ENCODE measurements around the gene PITPNM3. TPM values are rescaled to one million over a fixed set of nuclear protein-coding genes. Genes with fewer than 3 reads are reported as not detected.
A peak's percentile ranks its signal among the peaks of the same experiment; 100 is the strongest.

Gene PITPNM3
- total and polyA plus RNA-seq, 2 of the 13 experiments (the other 11 are each of a cell fraction or from before 2014, with no cell fraction given), result 0.13 to 0.29 TPM

DNA sequence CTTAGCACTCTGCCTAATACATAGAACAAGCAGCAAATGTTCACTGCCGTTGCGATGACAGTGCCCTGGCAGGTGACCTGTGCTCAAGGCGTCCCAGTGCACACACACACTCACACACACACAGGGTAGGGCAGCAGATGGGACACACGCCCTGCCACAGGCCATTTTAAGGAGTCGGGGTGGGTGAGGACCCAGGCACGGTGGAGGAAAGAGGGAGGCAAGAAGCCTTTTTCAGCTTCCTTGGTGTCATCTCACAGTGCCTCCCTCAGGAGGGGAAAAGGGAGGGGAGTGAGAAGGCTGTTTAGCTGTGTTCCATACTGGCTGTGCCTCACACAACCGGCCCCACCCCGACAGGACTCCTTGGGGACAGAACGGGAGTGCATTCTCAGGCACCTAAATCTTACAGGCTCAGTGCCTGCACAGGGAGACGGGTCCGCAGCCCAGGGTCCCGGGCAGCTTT is 1.5 kb downstream of the PITPNM3 start:
- CTCF ChIA-PET (ENCODE audit: low intra/inter-chr PET ratio, low total read pairs), result no interaction called here
- H3K27me3 ChIP-seq (ENCODE audit: control insufficient read depth in 1 of 2, insufficient read depth in 2 of 2, low read length in 2 of 2), result peaks cover 2 to 43% of the 10 kb centered on the region in 2 experiments
- no peak for TF ChIP-seq ZNF274 (CRISPR knock-in tag; IDR thresholded peaks at IDR 0.05)
- no peak for TF ChIP-seq ZNF709 (CRISPR knock-in tag; IDR thresholded peaks at IDR 0.05)
- no peak for TF ChIP-seq ZNF329 (CRISPR knock-in tag; IDR thresholded peaks at IDR 0.05; ENCODE audit: low read depth)
- no peak for TF ChIP-seq CBX5 (CRISPR knock-in tag; IDR thresholded peaks at IDR 0.05; ENCODE audit: borderline replicate concordance)
- TF ChIP-seq CREBL2 (CRISPR knock-in tag; IDR thresholded peaks at IDR 0.05; ENCODE audit: borderline replicate concordance), result no peak
- TF ChIP-seq YY1 (IDR thresholded peaks at IDR 0.05; ENCODE audit: insufficient read depth, insufficient replicate concordance, low read depth, low read length), result no peak
- TF ChIP-seq U2AF1 (optimal IDR thresholded peaks at IDR 0.05; ENCODE audit: low read depth, low read length), result no peak
- no peak for TF ChIP-seq SMYD3 (CRISPR knock-in tag; IDR thresholded peaks at IDR 0.05)
- no peak for TF ChIP-seq AFF4 (CRISPR knock-in tag; IDR thresholded peaks at IDR 0.05)
- TF ChIP-seq CREM (IDR thresholded peaks at IDR 0.05), result no peak
- no peak for TF ChIP-seq CREM (CRISPR knock-in tag; IDR thresholded peaks at IDR 0.05)
- no peak for TF ChIP-seq REXO4 (CRISPR knock-in tag; IDR thresholded peaks at IDR 0.05; ENCODE audit: borderline replicate concordance)
- no peak for TF ChIP-seq HDAC2 (CRISPR knock-in tag; IDR thresholded peaks at IDR 0.05)
- TF ChIP-seq HOXD1 (CRISPR knock-in tag; IDR thresholded peaks at IDR 0.05), result no peak
- TF ChIP-seq, protein P1, sequence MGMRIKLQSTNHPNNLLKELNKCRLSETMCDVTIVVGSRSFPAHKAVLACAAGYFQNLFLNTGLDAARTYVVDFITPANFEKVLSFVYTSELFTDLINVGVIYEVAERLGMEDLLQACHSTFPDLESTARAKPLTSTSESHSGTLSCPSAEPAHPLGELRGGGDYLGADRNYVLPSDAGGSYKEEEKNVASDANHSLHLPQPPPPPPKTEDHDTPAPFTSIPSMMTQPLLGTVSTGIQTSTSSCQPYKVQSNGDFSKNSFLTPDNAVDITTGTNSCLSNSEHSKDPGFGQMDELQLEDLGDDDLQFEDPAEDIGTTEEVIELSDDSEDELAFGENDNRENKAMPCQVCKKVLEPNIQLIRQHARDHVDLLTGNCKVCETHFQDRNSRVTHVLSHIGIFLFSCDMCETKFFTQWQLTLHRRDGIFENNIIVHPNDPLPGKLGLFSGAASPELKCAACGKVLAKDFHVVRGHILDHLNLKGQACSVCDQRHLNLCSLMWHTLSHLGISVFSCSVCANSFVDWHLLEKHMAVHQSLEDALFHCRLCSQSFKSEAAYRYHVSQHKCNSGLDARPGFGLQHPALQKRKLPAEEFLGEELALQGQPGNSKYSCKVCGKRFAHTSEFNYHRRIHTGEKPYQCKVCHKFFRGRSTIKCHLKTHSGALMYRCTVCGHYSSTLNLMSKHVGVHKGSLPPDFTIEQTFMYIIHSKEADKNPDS (CRISPR knock-in tag; IDR thresholded peaks at IDR 0.05), result no peak
- H2AFZ ChIP-seq (ENCODE audit: low read length), result no peak overlapping the region
- intact Hi-C loops (cut with micrococcal nuclease; ENCODE audit: unreplicated experiment), result loop anchor here (10.0 kb wide), 1 partner anchor 80 kb away; no protein-coding TSS in a partner anchor
- FAIRE-seq, result no peak
- H3K4me3 ChIP-seq (replicated peaks in 1 of 3; ENCODE audit: insufficient read depth in 1 of 3, low read depth in 2 of 3, low read length in 3 of 3), result no peak overlapping the region
- ATAC-seq, result no peak; the same call in 2 of the 3 replicates
- no peaks in the 10 kb centered on the region for H3K9me3 ChIP-seq (ENCODE audit: low read length)
- H3K27ac ChIP-seq (ENCODE audit: extremely low read length, insufficient read depth, low read length), result no peak overlapping the region
- DNase-seq (ENCODE audit: low spot score), result no peak
- no peaks in the 10 kb centered on the region for H3K36me3 ChIP-seq (replicated peaks in 1 of 2; ENCODE audit: control insufficient read depth in 1 of 2, insufficient read depth in 2 of 2, low read length in 2 of 2)
- H3K79me2 ChIP-seq (ENCODE audit: insufficient read depth, low read length), result no peaks in the 10 kb centered on the region
- 11% methylated on average over 8 of the region's 12 CpGs for WGBS (ENCODE audit: low lambda C conversion rate)
- no TSS peak for BruUV-seq (replicated peaks)
- H3K4me1 ChIP-seq (ENCODE audit: insufficient read depth, low read length), result peaks cover 22% of the 10 kb centered on the region
- H3K9ac ChIP-seq (ENCODE audit: insufficient read depth, low read depth, low read length), result no peak overlapping the region
- peak overlapping the region; percentile 55; the same call in 1 of the 2 replicates for H3K4me2 ChIP-seq (ENCODE audit: low read depth, low read length)
- in situ Hi-C loops (cut with HindIII; ENCODE audit: extremely low pct_ligation_motif_present, low pct_unique_long_range_greater_than_20kb), result no loop called here
- H4K20me1 ChIP-seq (ENCODE audit: insufficient read depth, low read length), result no peaks in the 10 kb centered on the region
- POLR2A ChIA-PET, result no interaction called here

Data from HepG2 (cell line).